IMR-90 (cell line): Measurements from ENCODE around the gene NAV2.

Experiments
- CEBPB ChIP-seq: IDR thresholded peaks from 2 replicates; pipeline ENCODE4 v1.6.1; 2012; ENCODE audit warnings: low read depth, low read length, improper control_type of control experiment
- POLR2A ChIP-seq: IDR thresholded peaks from 2 replicates; pipeline ENCODE4 v1.6.1; 2012; ENCODE audit warnings: mild to moderate bottlenecking, low read depth, low read length
- TF ChIP-seq, protein P1 (sequence below): conservative IDR thresholded peaks from 2 replicates; pipeline ENCODE4 v1.5.1; 2012; ENCODE audit warnings: mild to moderate bottlenecking, low read depth, low read length, improper control_type of control experiment

DNA sequence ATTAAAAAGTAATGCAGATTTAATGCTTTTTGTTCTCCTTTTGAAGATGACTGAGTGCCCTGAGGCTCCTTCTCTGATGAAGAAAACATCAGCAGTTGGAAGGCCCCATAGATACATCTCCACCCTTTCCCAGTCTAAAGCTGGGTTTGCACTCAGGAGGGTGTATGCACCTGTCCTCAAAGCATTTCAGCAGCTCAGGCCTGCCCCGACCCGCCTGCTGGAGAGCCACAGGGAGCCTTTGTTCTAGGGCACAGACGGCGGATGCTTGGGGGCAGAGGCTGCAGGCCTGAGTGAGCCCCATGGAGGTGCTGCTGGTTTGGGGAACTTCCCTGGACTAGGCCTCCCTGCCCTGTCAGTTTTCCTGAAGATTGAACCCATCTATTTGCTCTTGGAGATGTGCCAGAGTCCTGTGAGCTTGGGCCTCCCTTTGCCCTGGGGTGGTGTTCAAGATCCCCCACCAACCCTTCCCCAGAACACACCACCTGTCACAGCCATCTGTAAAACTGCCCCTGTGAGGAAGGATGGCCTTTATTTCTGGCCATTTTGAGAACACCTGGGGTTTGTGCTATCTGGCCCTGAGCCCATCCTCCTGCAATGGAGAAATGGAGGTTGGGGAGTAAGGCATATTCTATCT lies 160.0 kb downstream of the NAV2 start:
- TF ChIP-seq, protein P1, sequence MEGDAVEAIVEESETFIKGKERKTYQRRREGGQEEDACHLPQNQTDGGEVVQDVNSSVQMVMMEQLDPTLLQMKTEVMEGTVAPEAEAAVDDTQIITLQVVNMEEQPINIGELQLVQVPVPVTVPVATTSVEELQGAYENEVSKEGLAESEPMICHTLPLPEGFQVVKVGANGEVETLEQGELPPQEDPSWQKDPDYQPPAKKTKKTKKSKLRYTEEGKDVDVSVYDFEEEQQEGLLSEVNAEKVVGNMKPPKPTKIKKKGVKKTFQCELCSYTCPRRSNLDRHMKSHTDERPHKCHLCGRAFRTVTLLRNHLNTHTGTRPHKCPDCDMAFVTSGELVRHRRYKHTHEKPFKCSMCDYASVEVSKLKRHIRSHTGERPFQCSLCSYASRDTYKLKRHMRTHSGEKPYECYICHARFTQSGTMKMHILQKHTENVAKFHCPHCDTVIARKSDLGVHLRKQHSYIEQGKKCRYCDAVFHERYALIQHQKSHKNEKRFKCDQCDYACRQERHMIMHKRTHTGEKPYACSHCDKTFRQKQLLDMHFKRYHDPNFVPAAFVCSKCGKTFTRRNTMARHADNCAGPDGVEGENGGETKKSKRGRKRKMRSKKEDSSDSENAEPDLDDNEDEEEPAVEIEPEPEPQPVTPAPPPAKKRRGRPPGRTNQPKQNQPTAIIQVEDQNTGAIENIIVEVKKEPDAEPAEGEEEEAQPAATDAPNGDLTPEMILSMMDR, result no peak
- TF ChIP-seq POLR2A, result no peak
- TF ChIP-seq CEBPB, result no peak
